Fibroblast of villous mesenchyme (primary cell): ENCODE results near the gene KRT74. TPM values are rescaled to one million over a fixed set of nuclear protein-coding genes. Genes with fewer than 3 reads are reported as not detected.

ENCODE experiments used
- DNase-seq: peaks from one replicate; pipeline ENCODE4 v3.0.0-alpha.2; 2010; ENCODE audit warnings: low read depth
- H3K4me3 ChIP-seq: 2 replicates; pipeline ENCODE4 v1.5.1; 2011; ENCODE audit warnings: low read depth, mild to moderate bottlenecking, low read length
- total RNA-seq: library from RNA; depleted of rRNA; stranded (reverse); fragments of >200 nt; gene quantifications from 2 replicates; pipeline ENCODE4 v1.2.3, GENCODE V29; 2012
- TF ChIP-seq, protein P1 (sequence below): IDR thresholded peaks from 2 replicates; pipeline ENCODE4 v1.5.1; 2012; ENCODE audit warnings: low read depth, mild to moderate bottlenecking, low read length; ENCODE audit not compliant: insufficient read depth

Gene KRT74
- total RNA-seq, 1 donor = not detected

DNA sequence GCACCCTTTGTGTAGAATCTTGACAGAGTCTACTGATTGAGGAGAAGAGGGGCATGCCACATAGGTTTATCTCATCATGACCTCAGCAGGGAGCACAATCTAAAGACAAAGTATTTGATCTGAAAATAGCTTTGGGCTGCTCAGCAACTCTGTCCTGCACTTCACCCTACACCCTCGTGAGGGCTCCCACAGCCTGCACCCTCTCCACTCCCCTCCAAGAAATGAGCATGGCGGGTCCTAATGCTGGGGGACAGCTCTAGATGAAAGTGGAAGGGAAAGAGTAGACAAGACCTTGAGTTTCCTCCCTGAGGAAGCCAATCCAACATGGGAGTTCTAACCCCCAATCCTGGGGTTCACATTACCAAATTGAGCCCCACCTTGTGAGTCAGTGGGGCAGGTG lies 42.7 kb downstream of the KRT74 start:
- TF ChIP-seq, protein P1, sequence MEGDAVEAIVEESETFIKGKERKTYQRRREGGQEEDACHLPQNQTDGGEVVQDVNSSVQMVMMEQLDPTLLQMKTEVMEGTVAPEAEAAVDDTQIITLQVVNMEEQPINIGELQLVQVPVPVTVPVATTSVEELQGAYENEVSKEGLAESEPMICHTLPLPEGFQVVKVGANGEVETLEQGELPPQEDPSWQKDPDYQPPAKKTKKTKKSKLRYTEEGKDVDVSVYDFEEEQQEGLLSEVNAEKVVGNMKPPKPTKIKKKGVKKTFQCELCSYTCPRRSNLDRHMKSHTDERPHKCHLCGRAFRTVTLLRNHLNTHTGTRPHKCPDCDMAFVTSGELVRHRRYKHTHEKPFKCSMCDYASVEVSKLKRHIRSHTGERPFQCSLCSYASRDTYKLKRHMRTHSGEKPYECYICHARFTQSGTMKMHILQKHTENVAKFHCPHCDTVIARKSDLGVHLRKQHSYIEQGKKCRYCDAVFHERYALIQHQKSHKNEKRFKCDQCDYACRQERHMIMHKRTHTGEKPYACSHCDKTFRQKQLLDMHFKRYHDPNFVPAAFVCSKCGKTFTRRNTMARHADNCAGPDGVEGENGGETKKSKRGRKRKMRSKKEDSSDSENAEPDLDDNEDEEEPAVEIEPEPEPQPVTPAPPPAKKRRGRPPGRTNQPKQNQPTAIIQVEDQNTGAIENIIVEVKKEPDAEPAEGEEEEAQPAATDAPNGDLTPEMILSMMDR = no peak
- H3K4me3 ChIP-seq = no peak overlapping the region
- no peak for DNase-seq

DNA sequence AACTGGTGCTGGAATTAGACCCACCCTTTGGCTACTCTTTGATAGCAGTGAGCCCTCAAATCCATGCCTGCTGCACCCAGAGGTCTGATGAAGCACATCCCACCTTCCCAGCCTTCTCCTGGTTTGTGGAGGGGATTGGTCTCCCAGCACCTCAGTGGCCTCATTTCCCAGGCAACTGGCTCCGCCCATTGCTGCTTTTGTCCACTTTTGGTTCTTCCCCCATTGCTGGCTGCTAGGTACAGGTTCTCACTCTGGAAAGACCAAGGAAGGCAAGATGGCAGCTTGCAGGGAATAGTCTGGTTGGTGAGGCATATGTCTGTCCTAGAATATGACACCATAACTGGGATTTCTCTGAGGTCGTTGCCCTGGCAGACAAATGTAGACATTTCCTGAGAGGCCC lies 43.3 kb downstream of the KRT74 start:
- DNase-seq = no peak
- TF ChIP-seq, protein P1 = no peak

DNA sequence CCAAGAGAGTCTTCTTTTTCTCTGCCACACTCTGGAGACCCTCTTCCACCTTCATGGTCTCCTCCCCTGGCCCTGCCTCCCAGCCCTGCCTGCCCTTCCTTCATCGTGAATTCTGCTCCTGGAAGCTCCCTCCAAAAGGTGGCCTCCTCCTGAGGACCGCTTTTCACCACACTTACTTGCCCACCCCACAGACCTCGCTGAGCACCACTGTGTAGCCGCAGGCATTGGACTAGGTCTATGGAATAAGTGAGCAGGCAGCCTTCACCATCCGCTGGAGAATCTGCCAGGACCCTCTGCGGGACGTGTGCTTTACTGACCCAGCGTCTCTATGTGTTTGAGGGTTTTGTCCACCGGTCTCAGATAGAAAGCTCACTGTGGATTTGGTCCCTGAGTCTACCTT lies 43.8 kb downstream of the KRT74 start:
- no peak overlapping the region for H3K4me3 ChIP-seq
- DNase-seq = no peak
- TF ChIP-seq, protein P1 = no peak

More for the DNA sequence above, 43.3 kb downstream of the KRT74 start:
- H3K4me3 ChIP-seq = no peak overlapping the region

DNA sequence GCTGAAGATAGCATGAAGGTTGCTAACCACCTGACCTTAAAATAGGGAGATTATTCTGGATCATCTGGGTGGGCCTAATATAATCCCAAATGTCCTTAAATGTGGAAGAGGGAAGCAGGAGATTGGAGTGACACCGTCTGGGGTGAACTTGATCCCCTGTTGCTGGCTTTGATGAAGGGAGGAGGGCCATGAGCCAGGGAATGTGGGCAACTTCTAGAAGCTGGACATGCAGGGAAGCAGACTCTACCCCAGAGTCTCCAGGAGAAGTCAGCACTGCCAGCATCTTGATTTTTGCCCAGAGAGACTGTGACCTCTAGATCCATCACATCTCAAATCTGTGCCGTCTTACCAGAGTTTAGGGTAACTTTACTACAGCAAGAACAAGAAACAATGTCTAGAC lies 44.2 kb downstream of the KRT74 start:
- no peak overlapping the region for H3K4me3 ChIP-seq
- TF ChIP-seq, protein P1 = no peak
- DNase-seq = no peak

DNA sequence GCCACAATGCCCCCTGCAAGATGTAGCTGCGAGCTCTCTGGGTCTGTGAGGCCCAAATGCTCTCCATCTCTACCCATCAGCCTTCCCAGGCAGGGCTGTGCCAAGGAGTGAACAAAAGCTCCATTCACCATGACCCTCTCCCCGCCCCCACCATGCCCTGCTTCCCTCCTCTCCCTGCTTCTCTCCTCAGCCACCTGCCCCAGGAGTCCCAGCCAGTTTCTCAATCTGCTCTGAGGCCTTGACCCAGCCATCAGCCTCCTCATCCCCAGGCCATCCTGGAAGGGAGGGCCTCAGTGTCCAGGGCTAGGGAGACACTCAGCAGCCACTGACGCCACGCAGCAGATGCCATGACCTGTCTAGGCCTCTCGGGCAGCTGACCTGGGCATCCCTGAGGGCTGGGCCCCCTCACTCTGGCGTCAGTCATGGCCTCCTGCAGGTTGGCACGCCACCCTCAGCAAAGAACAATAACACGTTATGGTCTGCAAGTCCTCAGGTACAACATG lies 45.0 kb downstream of the KRT74 start:
- TF ChIP-seq, protein P1 = no peak
- H3K4me3 ChIP-seq = no peak overlapping the region
- DNase-seq = no peak

DNA sequence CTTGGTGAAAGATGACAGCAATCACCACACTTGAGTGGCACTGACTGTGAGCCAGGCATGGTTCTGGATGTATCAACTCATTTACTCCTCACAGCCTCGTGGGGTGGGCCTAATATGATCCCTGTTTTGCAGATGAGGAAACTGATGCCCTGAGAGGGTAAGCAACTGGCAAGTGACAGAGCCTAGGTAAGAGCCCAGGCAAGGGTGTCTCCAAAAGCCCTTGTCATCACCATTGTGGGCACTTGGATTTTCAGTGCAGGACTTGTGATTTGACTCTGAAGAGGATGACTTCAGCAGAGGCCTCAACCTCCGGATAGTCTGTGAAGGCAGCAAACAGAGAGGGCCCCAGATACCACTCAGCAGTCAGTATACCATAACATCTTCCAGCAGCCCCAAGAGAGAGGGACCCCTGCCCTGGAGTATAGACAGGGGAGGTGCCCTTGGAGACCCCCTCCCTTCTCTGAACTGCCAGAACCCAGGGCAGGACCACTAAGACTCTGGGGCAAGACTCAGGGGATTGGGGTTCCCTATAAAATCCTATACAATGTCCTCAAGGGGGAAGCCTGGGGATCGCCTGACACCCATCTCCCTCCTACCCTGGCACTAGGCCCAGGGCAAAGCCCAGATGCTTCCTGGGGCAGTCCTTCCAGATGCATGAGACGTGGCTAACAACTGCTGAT lies 46.4 kb downstream of the KRT74 start:
- DNase-seq = no peak
- TF ChIP-seq, protein P1 = no peak
- no peak overlapping the region for H3K4me3 ChIP-seq

DNA sequence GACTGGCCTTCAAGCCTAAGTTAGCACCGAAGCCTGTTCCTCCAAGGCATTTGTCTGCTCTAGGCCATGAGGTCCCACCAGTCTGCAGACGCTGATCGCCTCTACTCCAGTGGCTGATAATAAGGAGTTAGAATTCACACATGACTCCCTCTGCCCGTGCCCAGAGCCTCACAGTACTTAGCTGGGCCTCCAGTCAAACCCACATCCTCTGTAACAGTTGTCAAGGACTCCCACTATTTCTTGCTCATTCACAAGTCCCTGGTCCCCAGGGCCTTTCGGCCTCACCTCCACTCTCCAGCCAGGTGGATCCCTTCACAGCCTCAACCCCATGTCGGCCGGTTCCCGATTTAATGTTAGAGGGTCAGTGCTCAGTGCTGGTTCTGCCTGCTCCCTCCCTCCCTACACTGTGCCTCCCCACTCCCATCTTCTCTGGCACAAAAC lies 47.1 kb downstream of the KRT74 start:
- DNase-seq = no peak
- no peak overlapping the region for H3K4me3 ChIP-seq
- TF ChIP-seq, protein P1 = no peak
